ENCODE measurements around the gene RERE. TPM values are rescaled to one million over a fixed set of nuclear protein-coding genes. Genes with fewer than 3 reads are reported as not detected.

RERE gene
- total and polyA plus RNA-seq, 2 experiments from 2014 or later: 148 to 170 TPM

- H3K36me3 Mint-ChIP-seq (ENCODE audit: low read depth): no peaks in the 10 kb centered on the region
- Histone ChIP-seq H3K27me3 (ENCODE audit: insufficient read depth) (no peaks in the 10 kb centered on the region), H2AFZ (no peak overlapping the region), H3K27ac (ENCODE audit: low read depth) (no peak overlapping the region), H3K4me2 (peak overlapping the region; percentile 35), H3K79me2 (replicated peaks; ENCODE audit: insufficient read depth) (peaks cover 89% of the 10 kb centered on the region), H3K4me3 (no peak overlapping the region), H3K4me1 (ENCODE audit: insufficient read depth) (peaks cover 21% of the 10 kb centered on the region), H4K20me1 (replicated peaks; ENCODE audit: insufficient read depth) (peaks cover 22% of the 10 kb centered on the region), H3K9me2 (ENCODE audit: insufficient read depth) (no peaks in the 10 kb centered on the region), H3F3A (replicated peaks; ENCODE audit: low read depth) (no peaks in the 10 kb centered on the region), H3K36me3 (ENCODE audit: insufficient read depth) (no peaks in the 10 kb centered on the region)
- H3K4me3 Mint-ChIP-seq: no peak overlapping the region
- no peaks in the 10 kb centered on the region for H3K9me3 Mint-ChIP-seq
- TF ChIP-seq ZNF462 (CRISPR knock-in tag; IDR thresholded peaks at IDR 0.05): no peak
- TF ChIP-seq, protein P1, sequence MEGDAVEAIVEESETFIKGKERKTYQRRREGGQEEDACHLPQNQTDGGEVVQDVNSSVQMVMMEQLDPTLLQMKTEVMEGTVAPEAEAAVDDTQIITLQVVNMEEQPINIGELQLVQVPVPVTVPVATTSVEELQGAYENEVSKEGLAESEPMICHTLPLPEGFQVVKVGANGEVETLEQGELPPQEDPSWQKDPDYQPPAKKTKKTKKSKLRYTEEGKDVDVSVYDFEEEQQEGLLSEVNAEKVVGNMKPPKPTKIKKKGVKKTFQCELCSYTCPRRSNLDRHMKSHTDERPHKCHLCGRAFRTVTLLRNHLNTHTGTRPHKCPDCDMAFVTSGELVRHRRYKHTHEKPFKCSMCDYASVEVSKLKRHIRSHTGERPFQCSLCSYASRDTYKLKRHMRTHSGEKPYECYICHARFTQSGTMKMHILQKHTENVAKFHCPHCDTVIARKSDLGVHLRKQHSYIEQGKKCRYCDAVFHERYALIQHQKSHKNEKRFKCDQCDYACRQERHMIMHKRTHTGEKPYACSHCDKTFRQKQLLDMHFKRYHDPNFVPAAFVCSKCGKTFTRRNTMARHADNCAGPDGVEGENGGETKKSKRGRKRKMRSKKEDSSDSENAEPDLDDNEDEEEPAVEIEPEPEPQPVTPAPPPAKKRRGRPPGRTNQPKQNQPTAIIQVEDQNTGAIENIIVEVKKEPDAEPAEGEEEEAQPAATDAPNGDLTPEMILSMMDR (conservative IDR thresholded peaks at IDR 0.05; ENCODE audit: low read depth in 2 of 2): no peak
- no peak for TF ChIP-seq JUNB (IDR thresholded peaks at IDR 0.05; ENCODE audit: unreplicated experiment)
- TF ChIP-seq EZH2phosphoT487 (IDR thresholded peaks at IDR 0.05; ENCODE audit: unreplicated experiment): no peak
- no peak for TF ChIP-seq ZNF114 (CRISPR knock-in tag; IDR thresholded peaks at IDR 0.05)
- TF ChIP-seq POLR2AphosphoS5 (IDR thresholded peaks at IDR 0.05; ENCODE audit: low read depth): no peak
- no peak for TF ChIP-seq NANOG (IDR thresholded peaks at IDR 0.05; ENCODE audit: borderline replicate concordance)
- peaks cover 2% of the 10 kb centered on the region for H3K27me3 Mint-ChIP-seq (ENCODE audit: insufficient read depth, low read depth, poor library complexity)
- ATAC-seq (peak; percentile 23), DNase-seq (ENCODE audit: low spot score) (no peak)
- H3K27ac Mint-ChIP-seq: peak overlapping the region; percentile 92
- H3K4me1 Mint-ChIP-seq: peaks cover 35% of the 10 kb centered on the region
These were observed 254.3 kb downstream of the RERE start for GRCh38 chr1:8562881-8563865.
